H1 (cell line): ENCODE measurements around the gene KRT13. TPM values are rescaled to one million over a fixed set of nuclear protein-coding genes. Genes with fewer than 3 reads are reported as not detected.

ENCODE experiments used
- CTCF ChIA-PET: fragments of 300-600 bp; sonication (Branson Sonifier 250); formaldehyde crosslinking; loops from one replicate; lab custom pipeline; 2021; ENCODE audit not compliant: partially characterized antibody; lab: Charles Lee
- POLR2A ChIA-PET: fragments of 300-600 bp; sonication (Branson Sonifier 250); formaldehyde crosslinking; loops from one replicate; lab custom pipeline; 2021; ENCODE audit warnings: inconsistent platforms; ENCODE audit not compliant: partially characterized antibody; lab: Charles Lee
- DNase-seq, 2 experiments: peaks; one replicate each; pipeline versions ENCODE4 v3.0.0 to v3.0.0-alpha.2; 2010 to 2022; ENCODE audit warnings: low spot score in 2 of 2, low read depth in 1 of 2, mixed read lengths in 1 of 2
- FAIRE-seq: peaks from 2 replicates; lab custom pipeline; 2011; peaks lifted over from hg19 to GRCh38; lab: Jason Lieb, UNC
- H2AFZ ChIP-seq: 2 replicates; pipeline ENCODE4 v1.8.1; 2012; ENCODE audit warnings: low read length, inconsistent platforms
- H2AK5ac ChIP-seq: 2 replicates; pipeline ENCODE4 v1.6.1; 2013; ENCODE audit warnings: low read depth, low read length
- H2BK120ac ChIP-seq: replicated peaks from 2 replicates; pipeline ENCODE3; 2013; ENCODE audit warnings: low read depth, low read length, inconsistent platforms
- H2BK12ac ChIP-seq: 2 replicates; pipeline ENCODE4 v1.6.1; 2013; ENCODE audit warnings: low read depth, low read length
- H2BK15ac ChIP-seq: 2 replicates; pipeline ENCODE4 v1.6.1; 2013; ENCODE audit warnings: low read length
- H2BK20ac ChIP-seq: 2 replicates; pipeline ENCODE4 v1.6.1; 2013; ENCODE audit warnings: low read length
- H2BK5ac ChIP-seq: 2 replicates; pipeline ENCODE4 v1.6.1; 2013; ENCODE audit warnings: low read depth, low read length
- H3K14ac ChIP-seq: 2 replicates; pipeline ENCODE4 v1.6.1; 2013; ENCODE audit warnings: inconsistent platforms; ENCODE audit not compliant: insufficient read length
- H3K18ac ChIP-seq: 2 replicates; pipeline ENCODE4 v1.6.1; 2013; ENCODE audit warnings: low read length; ENCODE audit errors: extremely low read depth
- H3K23ac ChIP-seq: 2 replicates; pipeline ENCODE4 v1.6.1; 2013; ENCODE audit warnings: inconsistent platforms; ENCODE audit not compliant: insufficient read length
- H3K23me2 ChIP-seq: 2 replicates; pipeline ENCODE4 v1.6.1; 2013; ENCODE audit warnings: low read depth, low read length
- H3K27ac ChIP-seq: 2 replicates; pipeline ENCODE4 v1.6.1; 2011; ENCODE audit warnings: low read depth, low read length, inconsistent platforms
- H3K27me3 ChIP-seq, 4 experiments: replicated peaks in 1 of 4; 1 replicate in 1 of 4; 2 replicates in 3 of 4; pipeline versions ENCODE4 v1.6.1 to v1.8.1; 2011 to 2013; ENCODE audit warnings: low read length in 3 of 4, mild to moderate bottlenecking in 3 of 4, inconsistent platforms in 2 of 4, mixed read lengths in 2 of 4, moderate library complexity in 1 of 4; ENCODE audit not compliant: control insufficient read depth in 3 of 4, insufficient read depth in 3 of 4; ENCODE audit errors: extremely low read depth in 1 of 4
- H3K36me3 ChIP-seq, 4 experiments: 2 replicates each; pipeline versions ENCODE4 v1.6.1 to v1.8.1; 2011 to 2013; ENCODE audit warnings: mild to moderate bottlenecking in 4 of 4, low read length in 3 of 4, moderate library complexity in 2 of 4, control low read depth in 1 of 4, inconsistent platforms in 1 of 4; ENCODE audit not compliant: insufficient read depth in 4 of 4, control insufficient read depth in 2 of 4
- H3K4ac ChIP-seq: replicated peaks from 2 replicates; pipeline ENCODE3; 2013; ENCODE audit warnings: low read length, low read depth, mixed read lengths, inconsistent platforms; ENCODE audit not compliant: insufficient read length
- H3K4me1 ChIP-seq, 4 experiments: replicated peaks in 1 of 4; 1 replicate in 1 of 4; 2 replicates in 3 of 4; pipeline versions ENCODE4 v1.6.1 to v1.8.1; 2011 to 2013; ENCODE audit warnings: low read length in 3 of 4, inconsistent platforms in 2 of 4, mixed read lengths in 1 of 4; ENCODE audit not compliant: insufficient read depth in 4 of 4, control insufficient read depth in 3 of 4
- H3K4me2 ChIP-seq, 2 experiments: 2 replicates each; pipeline versions ENCODE4 v1.6.1 to v1.8.1; 2011 to 2013; ENCODE audit warnings: low read depth in 2 of 2, low read length in 2 of 2, control low read depth in 1 of 2, inconsistent platforms in 1 of 2, mild to moderate bottlenecking in 1 of 2; ENCODE audit not compliant: insufficient read depth in 1 of 2
- H3K4me3 ChIP-seq, 4 experiments: fragments of 200-600, 300-600 bp in 1 of 4; sonication (generic), shearing (Covaris generic), sonication (Bioruptor Twin) in 1 of 4; 2 replicates each; pipeline versions ENCODE4 v1.5.1 to v1.8.1; 2011 to 2016; ENCODE audit warnings: low read length in 4 of 4, low read depth in 3 of 4, control low read depth in 2 of 4, inconsistent platforms in 2 of 4, mild to moderate bottlenecking in 2 of 4, mixed read lengths in 1 of 4, moderate library complexity in 1 of 4; ENCODE audit not compliant: insufficient read depth in 2 of 4; ENCODE audit errors: extremely low read depth in 1 of 4
- H3K56ac ChIP-seq: replicated peaks from 2 replicates; pipeline ENCODE3; 2013; ENCODE audit warnings: low read depth, mild to moderate bottlenecking, mixed read lengths, low read length, inconsistent platforms; ENCODE audit not compliant: insufficient read length
- H3K79me1 ChIP-seq: 2 replicates; pipeline ENCODE4 v1.6.1; 2013; ENCODE audit warnings: low read depth, low read length, control low read depth
- H3K79me2 ChIP-seq, 2 experiments: 2 replicates each; pipeline versions ENCODE4 v1.6.1 to v1.8.1; 2012 to 2013; ENCODE audit warnings: low read length in 2 of 2, mild to moderate bottlenecking in 2 of 2, inconsistent platforms in 1 of 2; ENCODE audit not compliant: insufficient read depth in 2 of 2, control insufficient read depth in 1 of 2
- H3K9ac ChIP-seq, 4 experiments: replicated peaks in 1 of 4; 1 replicate in 1 of 4; 2 replicates in 3 of 4; pipeline versions ENCODE4 v1.6.1 to v1.8.1; 2011 to 2013; ENCODE audit warnings: low read depth in 3 of 4, low read length in 3 of 4, control low read depth in 2 of 4, mild to moderate bottlenecking in 2 of 4, moderate library complexity in 2 of 4, inconsistent platforms in 1 of 4; ENCODE audit errors: extremely low read depth in 1 of 4
- H3K9me3 ChIP-seq, 2 experiments: 2 replicates each; pipeline versions ENCODE4 v1.6.1 to v1.8.1; 2012 to 2013; ENCODE audit warnings: mild to moderate bottlenecking in 2 of 2, moderate library complexity in 2 of 2, control low read depth in 1 of 2, inconsistent platforms in 1 of 2, low read depth in 1 of 2, low read length in 1 of 2, mixed read lengths in 1 of 2; ENCODE audit not compliant: insufficient read depth in 2 of 2
- H4K20me1 ChIP-seq, 2 experiments: replicated peaks in 1 of 2; 2 replicates each; pipeline versions ENCODE3 to v1.8.1; 2011 to 2013; ENCODE audit warnings: inconsistent platforms in 2 of 2, low read length in 2 of 2, mild to moderate bottlenecking in 1 of 2; ENCODE audit not compliant: insufficient read depth in 2 of 2, control insufficient read depth in 1 of 2
- H4K5ac ChIP-seq: 2 replicates; pipeline ENCODE4 v1.6.1; 2013; ENCODE audit warnings: low read length, low read depth, mixed read lengths, inconsistent platforms; ENCODE audit not compliant: insufficient read length
- H4K8ac ChIP-seq: 2 replicates; pipeline ENCODE4 v1.8.0; 2013; ENCODE audit warnings: mild to moderate bottlenecking, moderate library complexity, low read length, inconsistent platforms; ENCODE audit not compliant: insufficient read depth; ENCODE audit errors: extremely low read depth
- H4K91ac ChIP-seq: replicated peaks from 2 replicates; pipeline ENCODE3; 2013; ENCODE audit warnings: low read length, mixed read lengths, inconsistent platforms; ENCODE audit not compliant: insufficient read length
- ASH2L ChIP-seq: fragments of 200-600, 300-600 bp; sonication (generic); IDR thresholded peaks from one replicate; pipeline ENCODE4 v1.7.1; 2017; ENCODE audit warnings: low read length
- BCL11A ChIP-seq, 2 experiments: IDR thresholded peaks; one replicate each; pipeline ENCODE4 v1.6.1; 2011; ENCODE audit warnings: low read depth in 2 of 2, low read length in 2 of 2, mild to moderate bottlenecking in 2 of 2
- CBX5 ChIP-seq: fragments of 300-800, 300-1000 bp; sonication (generic); IDR thresholded peaks from 2 replicates; pipeline ENCODE4 v1.7.1; 2016; ENCODE audit warnings: antibody characterized with exemption, low read length, low read depth
- CHD2 ChIP-seq: IDR thresholded peaks from 2 replicates; pipeline ENCODE4 v1.6.1; 2012; ENCODE audit warnings: low read length, improper control_type of control experiment
- CREB1 ChIP-seq: IDR thresholded peaks from 2 replicates; pipeline ENCODE4 v1.6.1; 2012; ENCODE audit warnings: inconsistent platforms
- CTBP2 ChIP-seq: IDR thresholded peaks from 2 replicates; pipeline ENCODE4 v1.7.0; 2011; ENCODE audit warnings: borderline replicate concordance, mild to moderate bottlenecking, moderate library complexity, mixed read lengths, low read length; ENCODE audit not compliant: insufficient read depth, insufficient read length
- HDAC2 ChIP-seq, 2 experiments: fragments of 300-600 bp in 1 of 2; sonication (generic) in 1 of 2; IDR thresholded peaks; 2 replicates each; pipeline ENCODE4 v1.6.1; 2011 to 2012; ENCODE audit warnings: low read depth in 2 of 2, low read length in 2 of 2, mild to moderate bottlenecking in 2 of 2, moderate library complexity in 2 of 2, borderline replicate concordance in 1 of 2, inconsistent platforms in 1 of 2
- HDAC6 ChIP-seq: IDR thresholded peaks from one replicate; pipeline ENCODE4 v1.7.1; 2012; ENCODE audit warnings: low read depth, mild to moderate bottlenecking, inconsistent platforms, low read length, moderate library complexity
- JUND ChIP-seq: IDR thresholded peaks from 2 replicates; pipeline ENCODE4 v1.6.1; 2011; ENCODE audit warnings: mild to moderate bottlenecking, improper control_type of control experiment, low read length
- KDM4A ChIP-seq: IDR thresholded peaks from one replicate; pipeline ENCODE4 v1.7.1; 2012; ENCODE audit warnings: low read depth, mild to moderate bottlenecking, moderate library complexity, low read length, inconsistent platforms; ENCODE audit not compliant: severe bottlenecking
- NRF1 ChIP-seq: IDR thresholded peaks from 2 replicates; pipeline ENCODE4 v1.6.1; 2011; ENCODE audit warnings: mild to moderate bottlenecking, low read depth, low read length, improper control_type of control experiment
- POLR2AphosphoS5 ChIP-seq: IDR thresholded peaks from 2 replicates; pipeline ENCODE4 v1.6.1; 2011; ENCODE audit warnings: low read depth, low read length
- SIRT6 ChIP-seq: IDR thresholded peaks from one replicate; pipeline ENCODE4 v1.7.1; 2012; ENCODE audit warnings: low read length, inconsistent platforms
- SP4 ChIP-seq: IDR thresholded peaks from 2 replicates; pipeline ENCODE4 v1.6.1; 2012; ENCODE audit warnings: low read length, inconsistent platforms
- SRF ChIP-seq: IDR thresholded peaks from 2 replicates; pipeline ENCODE4 v1.6.1; 2011; ENCODE audit warnings: mild to moderate bottlenecking, low read depth, low read length, moderate library complexity
- TCF12 ChIP-seq: IDR thresholded peaks from 2 replicates; pipeline ENCODE4 v1.6.1; 2011; ENCODE audit warnings: low read depth, mild to moderate bottlenecking, low read length
- WGBS, 2 experiments: shearing (Covaris generic) in 1 of 2; methylation state at CpG; one replicate each; pipeline versions ENCODE4 v1.1.6 to v1.1.7; 2013 to 2015; ENCODE audit warnings: low lambda C conversion rate in 2 of 2, mixed read lengths in 2 of 2, inconsistent platforms in 1 of 2, low coverage in 1 of 2, missing lambda C conversion rate in 1 of 2; ENCODE audit not compliant: insufficient replicate concordance in 2 of 2, insufficient coverage in 1 of 2, insufficient read length in 1 of 2; ENCODE audit errors: extremely low coverage in 1 of 2, missing lambda C conversion rate in 1 of 2; 5-methylcytosine and 5-hydroxymethylcytosine counted together
- polyA plus RNA-seq, 7 experiments: library from polyadenylated mRNA; depleted of rRNA in 3 of 7; stranded (reverse) in 5 of 7; unstranded in 2 of 7; fragments of >200 nt in 5 of 7; fragments of 200-250 nt in 2 of 7; gene quantifications; 1 replicate in 5 of 7; 2 replicates in 1 of 7; 4 replicates in 1 of 7; pipeline versions ENCODE4 v1.2.1 to v1.2.3, GENCODE V29; 2011 to 2013; ENCODE audit warnings: missing spikeins in 2 of 7, mixed read lengths in 2 of 7
- total RNA-seq: library from RNA; stranded (reverse); fragmentation: NEBNext Ultra II Directional; extraction: Animal tissue kit (Norgen Biotek cat#: 25700); gene quantifications from 2 replicates; pipeline ENCODE4 v1.2.1, GENCODE V29; 2021

KRT13 gene
- total and polyA plus RNA-seq, 2 of the 8 experiments (the other 6 are each of a cell fraction or from before 2014, with no cell fraction given): 0.09 TPM; not detected in 1

GRCh38 chr17:41513168-41513547 lies 7.7 kb upstream of the KRT13 start:
- ChIA-PET POLR2A (interaction anchor here (0.8 to 1.4 kb wide), 4 partner anchors 13 to 35 kb away, joined by 3 to 5 read pairs (median 4); partner anchors contain the start of gene KRT19), CTCF (interaction anchor here (0.8 to 33.9 kb wide), 5 partner anchors 10 to 628 kb away, joined by 3 to 427 read pairs (median 5); partner anchors contain the start of gene KRT20)
- WGBS, 2 experiments: 93% methylated on average over 5 of the region's 5 CpGs; no CpG with 5 or more reads in 1 of the 2 experiments
- Histone ChIP-seq H4K5ac (no peak overlapping the region), H3K79me2 (no peaks in the 10 kb centered on the region), H3K14ac (no peak overlapping the region), H2BK20ac (no peak overlapping the region), H3K4ac (no peak overlapping the region), H2BK12ac (no peak overlapping the region), H3K18ac (no peak overlapping the region; the same call in 1 of the 2 replicates), H3K23me2 (no peaks in the 10 kb centered on the region; the same call in 1 of the 2 replicates), H2AFZ (no peak overlapping the region), H2BK5ac (no peak overlapping the region), H4K91ac (no peak overlapping the region), H2BK15ac (no peak overlapping the region), H3K23ac (no peak overlapping the region), H3K4me3 (no peak overlapping the region), H3K9ac (no peak overlapping the region), H3K79me1 (no peaks in the 10 kb centered on the region), H3K4me2 (no peak overlapping the region), H4K20me1 (no peaks in the 10 kb centered on the region), H2AK5ac (no peak overlapping the region), H4K8ac (peak overlapping the region; percentile 8; the same call in 1 of the 2 replicates), H3K4me1 (peaks cover 0 to 5% (median 3%) of the 10 kb centered on the region in 4 experiments; a peak in 5 of 7 replicates), H3K27ac (no peak overlapping the region), H3K36me3 (no peaks in the 10 kb centered on the region), H3K9me3 (no peaks in the 10 kb centered on the region), H3K56ac (no peak overlapping the region), H3K27me3 (no peaks in the 10 kb centered on the region; a peak in 1 of 7 replicates), H2BK120ac (no peak overlapping the region)
- FAIRE-seq: no peak
- DNase-seq: no peak
- TF ChIP-seq HDAC6 (no peak), BCL11A (IDR thresholded peaks at IDR 0.05; ENCODE audit: low read depth in 2 of 2, low read length in 2 of 2) (no peak), JUND (no peak), CTBP2 (no peak), KDM4A (no peak), NRF1 (no peak), HDAC2 (IDR thresholded peaks at IDR 0.05; ENCODE audit: borderline replicate concordance in 1 of 2, low read depth in 2 of 2, low read length in 2 of 2) (no peak), POLR2AphosphoS5 (no peak), TCF12 (no peak), SRF (no peak), SIRT6 (no peak), CREB1 (no peak), CBX5 (no peak), SP4 (no peak), ASH2L (no peak), CHD2 (no peak)
